IMR-90 (cell line): Measurements from ENCODE around the gene SLC66A1. TPM values are rescaled to one million over a fixed set of nuclear protein-coding genes. Genes with fewer than 3 reads are reported as not detected.

Experiments
- ATAC-seq: fragments of 200-7000 bp; cut with Tn5 transposase; 2 replicates; pipeline ENCODE4 v1.9.1; 2020; ENCODE audit warnings: low read depth, mild to moderate bottlenecking, moderate library complexity
- BruUV-seq: library from RNA; stranded (reverse); fragments of 400-500 nt; replicated peaks from 2 replicates; lab custom pipeline; 2021; lab: Mats Ljungman, UMichigan
- CTCF ChIA-PET: fragments of 300-600 bp; formaldehyde crosslinking; extraction: SDS; loops from one replicate; lab custom pipeline; 2021; ENCODE audit warnings: antibody characterized with exemption; lab: Yijun Ruan, JAX
- POLR2A ChIA-PET: fragments of 300-600 bp; sonication (Branson Sonifier 250); formaldehyde crosslinking; loops from one replicate; lab custom pipeline; 2022; ENCODE audit warnings: antibody characterized with exemption; ENCODE audit not compliant: unreplicated experiment; lab: Charles Lee
- DNase-seq: peaks from one replicate; pipeline ENCODE4 v3.0.0; 2013
- H2AFZ ChIP-seq: replicated peaks from 2 replicates; pipeline ENCODE3; 2013; ENCODE audit warnings: low read length, mild to moderate bottlenecking; ENCODE audit not compliant: poor library complexity
- H2AK5ac ChIP-seq: 2 replicates; pipeline ENCODE4 v1.6.1; 2013; ENCODE audit warnings: low read depth, low read length, inconsistent platforms
- H2AK9ac ChIP-seq: replicated peaks from 2 replicates; pipeline ENCODE3; 2013; ENCODE audit warnings: mild to moderate bottlenecking, low read depth, low read length, moderate library complexity; ENCODE audit not compliant: poor library complexity
- H2BK120ac ChIP-seq: 2 replicates; pipeline ENCODE4 v1.6.1; 2013; ENCODE audit warnings: low read depth, low read length, inconsistent platforms
- H2BK15ac ChIP-seq: 3 replicates; pipeline ENCODE4 v1.6.1; 2013; ENCODE audit warnings: low read depth, low read length, inconsistent platforms
- H2BK20ac ChIP-seq: 2 replicates; pipeline ENCODE4 v1.6.1; 2013; ENCODE audit warnings: low read depth, mild to moderate bottlenecking, inconsistent platforms, low read length, moderate library complexity
- H2BK5ac ChIP-seq: 2 replicates; pipeline ENCODE4 v1.6.1; 2013; ENCODE audit warnings: mild to moderate bottlenecking, low read depth, low read length, inconsistent platforms; ENCODE audit not compliant: poor library complexity, severe bottlenecking
- H3K14ac ChIP-seq: replicated peaks from 2 replicates; pipeline ENCODE4 v1.6.1; 2013; ENCODE audit warnings: low read depth, low read length, inconsistent platforms
- H3K18ac ChIP-seq: 2 replicates; pipeline ENCODE4 v1.6.1; 2013; ENCODE audit warnings: low read depth, low read length, control low read depth
- H3K23ac ChIP-seq: 2 replicates; pipeline ENCODE4 v1.6.1; 2013; ENCODE audit warnings: low read depth, low read length, inconsistent platforms
- H3K27ac ChIP-seq: 2 replicates; pipeline ENCODE4 v1.5.1; 2013; ENCODE audit warnings: mild to moderate bottlenecking, control low read depth, low read length; ENCODE audit not compliant: insufficient read depth
- H3K27me3 ChIP-seq: 2 replicates; pipeline ENCODE4 v1.6.1; 2013; ENCODE audit warnings: low read length; ENCODE audit not compliant: control insufficient read depth, insufficient read depth
- H3K36me3 ChIP-seq: 2 replicates; pipeline ENCODE4 v1.6.1; 2013; ENCODE audit warnings: low read length, mixed read lengths; ENCODE audit not compliant: control insufficient read depth, insufficient read depth
- H3K4ac ChIP-seq: 2 replicates; pipeline ENCODE4 v1.6.1; 2013; ENCODE audit warnings: low read depth, low read length, inconsistent platforms
- H3K4me1 ChIP-seq: 2 replicates; pipeline ENCODE4 v1.6.1; 2013; ENCODE audit warnings: low read length, mixed read lengths; ENCODE audit not compliant: control insufficient read depth, insufficient read depth
- H3K4me2 ChIP-seq: 2 replicates; pipeline ENCODE4 v1.6.1; 2013; ENCODE audit warnings: low read depth, mild to moderate bottlenecking, control low read depth, low read length, moderate library complexity
- H3K4me3 ChIP-seq: 2 replicates; pipeline ENCODE4 v1.5.1; 2013; ENCODE audit warnings: low read depth, mild to moderate bottlenecking, control low read depth, low read length, moderate library complexity; ENCODE audit not compliant: insufficient read depth
- H3K56ac ChIP-seq: 2 replicates; pipeline ENCODE4 v1.6.1; 2013; ENCODE audit warnings: low read length, inconsistent platforms; ENCODE audit not compliant: insufficient read depth; ENCODE audit errors: extremely low read depth
- H3K79me1 ChIP-seq, 2 experiments: 2 replicates each; pipeline ENCODE4 v1.6.1; 2013; ENCODE audit warnings: low read length in 2 of 2, inconsistent platforms in 1 of 2, low read depth in 1 of 2
- H3K9ac ChIP-seq: 2 replicates; pipeline ENCODE4 v1.6.1; 2013; ENCODE audit warnings: low read depth, low read length, control low read depth
- H3K9me1 ChIP-seq: 2 replicates; pipeline ENCODE4 v1.6.1; 2013; ENCODE audit warnings: low read length, inconsistent platforms; ENCODE audit not compliant: insufficient read depth
- H3K9me3 ChIP-seq: 2 replicates; pipeline ENCODE4 v1.6.1; 2013; ENCODE audit warnings: low read length; ENCODE audit not compliant: control insufficient read depth, insufficient read depth
- H4K20me1 ChIP-seq: 2 replicates; pipeline ENCODE4 v1.6.1; 2013; ENCODE audit warnings: low read length, inconsistent platforms; ENCODE audit not compliant: insufficient read depth
- H4K5ac ChIP-seq: 2 replicates; pipeline ENCODE4 v1.6.1; 2013; ENCODE audit warnings: mild to moderate bottlenecking, low read depth, low read length, control low read depth
- H4K8ac ChIP-seq, 2 experiments: 2 replicates each; pipeline ENCODE4 v1.6.1; 2013; ENCODE audit warnings: low read depth in 2 of 2, low read length in 2 of 2, control low read depth in 1 of 2, inconsistent platforms in 1 of 2
- H4K91ac ChIP-seq: 2 replicates; pipeline ENCODE4 v1.6.1; 2013; ENCODE audit warnings: low read depth, low read length, inconsistent platforms; ENCODE audit not compliant: insufficient read depth
- BHLHE40 ChIP-seq: fragments of 150-350 bp; IDR thresholded peaks from 2 replicates; pipeline ENCODE4 v1.6.1; 2016; ENCODE audit warnings: mild to moderate bottlenecking, low read depth, low read length
- CEBPB ChIP-seq: IDR thresholded peaks from 2 replicates; pipeline ENCODE4 v1.6.1; 2012; ENCODE audit warnings: low read depth, low read length, improper control_type of control experiment
- CHD1 ChIP-seq: IDR thresholded peaks from 2 replicates; pipeline ENCODE4 v1.6.1; 2012; ENCODE audit warnings: low read depth, low read length, improper control_type of control experiment
- CTCF ChIP-seq: conservative IDR thresholded peaks from 2 replicates; pipeline ENCODE4 v1.5.1; 2012; ENCODE audit warnings: mild to moderate bottlenecking, low read depth, low read length, improper control_type of control experiment
- ELK1 ChIP-seq: fragments of 150-350 bp; IDR thresholded peaks from 2 replicates; pipeline ENCODE4 v1.6.1; 2016; ENCODE audit warnings: low read depth, mild to moderate bottlenecking, low read length, moderate library complexity, borderline replicate concordance
- MAFK ChIP-seq: IDR thresholded peaks from 2 replicates; pipeline ENCODE4 v1.6.1; 2012; ENCODE audit warnings: low read depth, low read length, improper control_type of control experiment
- MAZ ChIP-seq: IDR thresholded peaks from 2 replicates; pipeline ENCODE4 v1.6.1; 2012; ENCODE audit warnings: low read depth, mild to moderate bottlenecking, low read length, improper control_type of control experiment, moderate library complexity, borderline replicate concordance
- MXI1 ChIP-seq: IDR thresholded peaks from 2 replicates; pipeline ENCODE4 v1.6.1; 2012; ENCODE audit warnings: low read depth, mild to moderate bottlenecking, low read length, moderate library complexity, borderline replicate concordance
- NFE2L2 ChIP-seq: fragments of 150-350 bp; IDR thresholded peaks from 2 replicates; pipeline ENCODE4 v1.6.1; 2016; ENCODE audit warnings: low read depth, mild to moderate bottlenecking, low read length
- POLR2A ChIP-seq: IDR thresholded peaks from 2 replicates; pipeline ENCODE4 v1.6.1; 2012; ENCODE audit warnings: mild to moderate bottlenecking, low read depth, low read length
- RAD21 ChIP-seq: IDR thresholded peaks from 2 replicates; pipeline ENCODE4 v1.6.1; 2012; ENCODE audit warnings: low read length, improper control_type of control experiment
- RFX5 ChIP-seq: IDR thresholded peaks from 2 replicates; pipeline ENCODE4 v1.8.0; 2012; ENCODE audit warnings: low read depth, mild to moderate bottlenecking, low read length, moderate library complexity
- SMC3 ChIP-seq: fragments of 150-350 bp; IDR thresholded peaks from 2 replicates; pipeline ENCODE4 v1.6.1; 2016; ENCODE audit warnings: low read depth, mild to moderate bottlenecking, antibody characterized with exemption, low read length, moderate library complexity
- WGBS, 2 experiments: methylation state at CpG; one replicate each; pipeline versions ENCODE4 v1.1.5 to v1.1.7; 2013; ENCODE audit warnings: missing lambda C conversion rate in 2 of 2; ENCODE audit not compliant: insufficient read length in 1 of 2; ENCODE audit errors: extremely low coverage in 2 of 2; 5-methylcytosine and 5-hydroxymethylcytosine counted together
- dilution Hi-C: fragments of 300-500 bp; cut with HindIII; formaldehyde crosslinking; loops from one replicate; pipeline ENCODE4 v1.14.3; 2018; ENCODE audit warnings: low sequenced_read_pairs; ENCODE audit not compliant: unreplicated experiment
- in situ Hi-C: fragments of 300-500 bp; cut with MboI; formaldehyde crosslinking; loops from 3 replicates; pipeline ENCODE4 v1.14.3; 2019; ENCODE audit warnings: low sequenced_read_pairs, inconsistent platforms, mixed read lengths
- intact Hi-C: fragments of 100-400 bp; cut with micrococcal nuclease; formaldehyde crosslinking; loops from 2 replicates; pipeline ENCODE4 v1.10.0; 2022
- polyA plus RNA-seq, 3 experiments: library from polyadenylated mRNA; depleted of rRNA; stranded (reverse); fragments of >200 nt; gene quantifications; 2 replicates each; pipeline ENCODE4 v1.2.3, GENCODE V29; 2012; ENCODE audit warnings: low replicate concordance in 1 of 3
- total RNA-seq: library from RNA; depleted of rRNA; stranded (reverse); fragments of >200 nt; gene quantifications from 2 replicates; pipeline ENCODE4 v1.2.3, GENCODE V29; 2012

The SLC66A1 gene
- total and polyA plus RNA-seq, 2 of the 4 experiments (the other 2 are of a cell fraction): 6.8 to 18.9 TPM

- Histone ChIP-seq H2BK5ac (no peak overlapping the region), H3K4ac (no peak overlapping the region), H3K56ac (no peak overlapping the region), H3K27me3 (no peaks in the 10 kb centered on the region), H3K4me1 (peaks cover 18% of the 10 kb centered on the region), H3K4me3 (no peak overlapping the region), H2BK20ac (no peak overlapping the region), H4K5ac (no peak overlapping the region), H2AK5ac (no peak overlapping the region), H2AFZ (no peak overlapping the region), H2AK9ac (no peak overlapping the region), H4K91ac (no peak overlapping the region), H4K8ac (no peak overlapping the region), H2BK120ac (no peak overlapping the region), H3K9me3 (no peaks in the 10 kb centered on the region), H3K14ac (no peak overlapping the region), H3K9me1 (peaks cover 26% of the 10 kb centered on the region), H2BK15ac (no peak overlapping the region), H4K20me1 (peaks cover 21% of the 10 kb centered on the region), H3K27ac (no peak overlapping the region), H3K36me3 (peaks cover 30% of the 10 kb centered on the region), H3K4me2 (no peak overlapping the region), H3K9ac (no peak overlapping the region), H3K18ac (no peak overlapping the region), H3K79me1 (peaks cover 18 to 60% of the 10 kb centered on the region in 2 experiments), H3K23ac (no peak overlapping the region)
- CTCF ChIA-PET: no interaction called here
- ATAC-seq (no peak), DNase-seq (no peak)
- intact Hi-C loops (loop anchor here (5.0 kb wide), 1 partner anchor 58 kb away; the partner anchor contains the start of genes EMC1 and MRTO4), in situ Hi-C loops (no loop called here), dilution Hi-C loops (no loop called here)
- TF ChIP-seq POLR2A (no peak), NFE2L2 (no peak), CEBPB (no peak), SMC3 (no peak), MXI1 (no peak), MAZ (no peak), CHD1 (no peak), ELK1 (no peak), BHLHE40 (no peak), MAFK (no peak), CTCF (no peak), RAD21 (no peak), RFX5 (no peak)
- WGBS, 2 experiments: no CpG with 5 or more reads among the region's 7 CpGs
- BruUV-seq: no TSS peak
- POLR2A ChIA-PET: no interaction called here
Measured at GRCh38 chr1:19310061-19310460, 2.1 kb upstream of the SLC66A1 start.
